ENCODE results near the gene AIPL1.

- TF ChIP-seq CTCF (IDR thresholded peaks at IDR 0.05) (no peak), POLR2AphosphoS5 (IDR thresholded peaks at IDR 0.05) (no peak), POLR2A (IDR thresholded peaks at IDR 0.05) (no peak)
Measured at GRCh38 chr17:6463616-6464445, 28.9 kb upstream of the AIPL1 start.
